ENCODE measurements around the gene NUP205. TPM values are rescaled to one million over a fixed set of nuclear protein-coding genes. Genes with fewer than 3 reads are reported as not detected.

Gene NUP205
- total RNA-seq, 4 donors from 2014 or later: 21.0 to 65.9 (median 47.6) TPM

GRCh38 chr7:135597926-135598305 lies 40.2 kb downstream of the NUP205 start:
- TF ChIP-seq POLR2A (IDR thresholded peaks at IDR 0.05): no peak
- TF ChIP-seq CTCF (IDR thresholded peaks at IDR 0.05): no peak

GRCh38 chr7:135599471-135599870 lies 41.8 kb downstream of the NUP205 start:
- Histone ChIP-seq H3K4me3 (no peak overlapping the region), H3K27ac (no peak overlapping the region), H3K27me3 (no peaks in the 10 kb centered on the region), H3K36me3 (peaks cover 0 to 3% of the 10 kb centered on the region in 2 donors), H3K9me3 (no peaks in the 10 kb centered on the region), H3K4me1 (no peaks in the 10 kb centered on the region)
- intact Hi-C loops (cut with DNase I; ENCODE audit: low total_unique reads): no loop called here
- TF ChIP-seq CTCF (IDR thresholded peaks at IDR 0.05) (no peak), POLR2A (IDR thresholded peaks at IDR 0.05) (no peak)
- no peak for DNase-seq

More at GRCh38 chr7:135597926-135598305, 40.2 kb downstream of the NUP205 start:
- no peak for DNase-seq
- H3K4me3 ChIP-seq: no peak overlapping the region
- peaks cover 0 to 3% of the 10 kb centered on the region in 2 donors for H3K36me3 ChIP-seq
- H3K4me1 ChIP-seq: no peaks in the 10 kb centered on the region
- no peaks in the 10 kb centered on the region for H3K27me3 ChIP-seq
- H3K9me3 ChIP-seq: no peaks in the 10 kb centered on the region
- intact Hi-C loops (cut with DNase I; ENCODE audit: low total_unique reads): no loop called here
- H3K27ac ChIP-seq: no peak overlapping the region

- Histone ChIP-seq H3K27me3 (no peaks in the 10 kb centered on the region), H3K9me3 (no peaks in the 10 kb centered on the region), H3K36me3 (peaks cover 0 to 3% of the 10 kb centered on the region in 2 donors), H3K4me1 (no peaks in the 10 kb centered on the region), H3K27ac (no peak overlapping the region), H3K4me3 (no peak overlapping the region)
- no peak for TF ChIP-seq POLR2A (IDR thresholded peaks at IDR 0.05)
- no peak for TF ChIP-seq CTCF (IDR thresholded peaks at IDR 0.05)
- DNase-seq: no peak
- intact Hi-C loops (cut with DNase I; ENCODE audit: low total_unique reads): no loop called here
Measured at GRCh38 chr7:135600226-135600625, 42.5 kb downstream of the NUP205 start.

GRCh38 chr7:135601182-135601581 lies 43.5 kb downstream of the NUP205 start:
- no peak for DNase-seq
- no peak for TF ChIP-seq CTCF (IDR thresholded peaks at IDR 0.05)
- no peaks in the 10 kb centered on the region for H3K9me3 ChIP-seq
- H3K27ac ChIP-seq: no peak overlapping the region
- H3K4me3 ChIP-seq: no peak overlapping the region
- H3K36me3 ChIP-seq: peaks cover 0 to 3% of the 10 kb centered on the region in 2 donors
- no peaks in the 10 kb centered on the region for H3K27me3 ChIP-seq
- H3K4me1 ChIP-seq: no peaks in the 10 kb centered on the region
- intact Hi-C loops (cut with DNase I; ENCODE audit: low total_unique reads): no loop called here

GRCh38 chr7:135602304-135602703 lies 44.6 kb downstream of the NUP205 start:
- TF ChIP-seq POLR2A (IDR thresholded peaks at IDR 0.05): no peak
- no peak for TF ChIP-seq CTCF (IDR thresholded peaks at IDR 0.05)
- no peaks in the 10 kb centered on the region for H3K4me1 ChIP-seq
- H3K27ac ChIP-seq: no peak overlapping the region
- H3K4me3 ChIP-seq: no peak overlapping the region
- no peaks in the 10 kb centered on the region for H3K9me3 ChIP-seq
- intact Hi-C loops (cut with DNase I; ENCODE audit: low total_unique reads): no loop called here
- no peak for DNase-seq
- H3K27me3 ChIP-seq: no peaks in the 10 kb centered on the region
- H3K36me3 ChIP-seq: peaks cover 0 to 3% of the 10 kb centered on the region in 2 donors

All from uterus (tissue), 4 donors.